DMS153 treated with DMSO at 0.1 percent for 48 hours (cell line): ENCODE measurements around the gene KRT16.
"Not testable (repeated sequence)": the region's sequence is repeated elsewhere in the genome, so short reads cannot be mapped to it uniquely, and the experiment has no call there.

Experiments used
- DNase-seq: peaks from one replicate; lab custom pipeline; 2025; ENCODE audit not compliant: unreplicated experiment; lab: John Stamatoyannopoulos, UW

The KRT16 gene

GRCh38 chr17:41628621-41629255 lies 16.2 kb upstream of the KRT16 start:
- not testable (repeated sequence) for DNase-seq

- not testable (repeated sequence) for DNase-seq
Measured at GRCh38 chr17:41628073-41628370, 15.5 kb upstream of the KRT16 start.

GRCh38 chr17:41627316-41628072 lies 14.9 kb upstream of the KRT16 start:
- no peak for DNase-seq

GRCh38 chr17:41626914-41627295 lies 14.3 kb upstream of the KRT16 start:
- not testable (repeated sequence) for DNase-seq

GRCh38 chr17:41626028-41626913 lies 13.7 kb upstream of the KRT16 start:
- DNase-seq, result not testable (repeated sequence)

GRCh38 chr17:41625602-41626001 lies 13.0 kb upstream of the KRT16 start:
- no peak for DNase-seq

- peak; percentile 3 for DNase-seq
Measured at GRCh38 chr17:41624208-41625101, 11.9 kb upstream of the KRT16 start, which contains the start of gene KRT17. Gene KRT17 (minus strand): TSS chr17:41624575. CDS start chr17:41624509, 66 bp downstream.

GRCh38 chr17:41623184-41623861 lies 10.8 kb upstream of the KRT16 start:
- not testable (repeated sequence) for DNase-seq

GRCh38 chr17:41622340-41623183 lies 10.0 kb upstream of the KRT16 start:
- not testable (repeated sequence) for DNase-seq

GRCh38 chr17:41621916-41622315 lies 9.3 kb upstream of the KRT16 start:
- DNase-seq, result no peak

- not testable (repeated sequence) for DNase-seq
Measured at GRCh38 chr17:41621435-41621817, 8.9 kb upstream of the KRT16 start.

GRCh38 chr17:41620583-41621434 lies 8.2 kb upstream of the KRT16 start:
- DNase-seq, result no peak

- not testable (repeated sequence) for DNase-seq
Measured at GRCh38 chr17:41619927-41620582, 7.5 kb upstream of the KRT16 start.

- DNase-seq, result no peak
Measured at GRCh38 chr17:41619036-41619926, 6.7 kb upstream of the KRT16 start.

GRCh38 chr17:41618341-41619035 lies 5.9 kb upstream of the KRT16 start:
- DNase-seq, result no peak

GRCh38 chr17:41617698-41618097 lies 5.1 kb upstream of the KRT16 start:
- no peak for DNase-seq
